Measurements from ENCODE around the gene DMXL1.

The DMXL1 gene

DNA sequence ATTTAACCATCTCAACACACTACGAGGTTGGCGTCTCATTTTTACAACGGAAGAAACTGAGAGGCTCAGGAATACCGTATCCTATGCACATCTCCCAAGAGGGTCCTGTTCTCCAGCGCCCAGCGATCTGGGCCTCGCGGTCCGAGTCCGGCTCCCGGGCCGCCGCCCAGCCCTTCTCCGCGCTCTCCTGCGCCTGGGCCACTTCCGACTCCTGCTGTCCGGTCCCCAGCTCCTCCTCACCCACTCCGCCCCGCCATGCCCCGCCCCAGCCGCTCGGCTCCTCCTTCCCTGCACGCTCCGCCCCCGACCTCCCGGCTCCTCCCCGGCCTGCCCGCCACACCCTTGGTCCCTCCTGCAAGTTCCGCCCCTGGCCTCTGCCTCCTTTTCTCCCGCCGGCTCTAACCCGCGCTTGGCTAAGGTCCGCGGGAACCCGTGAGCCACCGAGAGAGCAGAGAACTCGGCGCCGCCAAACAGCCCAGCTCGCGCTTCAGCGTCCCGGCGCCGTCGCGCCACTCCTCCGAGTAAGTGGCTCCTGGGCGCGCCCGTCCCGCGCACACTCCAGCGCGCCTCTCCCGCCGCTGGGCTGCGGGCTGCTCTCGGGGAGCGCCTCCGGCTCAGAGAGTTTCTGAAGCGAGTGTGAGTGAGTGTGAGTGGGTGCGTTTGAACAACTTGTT, 197.6 kb downstream of the DMXL1 start (continued):
- TF ChIP-seq, protein P1, sequence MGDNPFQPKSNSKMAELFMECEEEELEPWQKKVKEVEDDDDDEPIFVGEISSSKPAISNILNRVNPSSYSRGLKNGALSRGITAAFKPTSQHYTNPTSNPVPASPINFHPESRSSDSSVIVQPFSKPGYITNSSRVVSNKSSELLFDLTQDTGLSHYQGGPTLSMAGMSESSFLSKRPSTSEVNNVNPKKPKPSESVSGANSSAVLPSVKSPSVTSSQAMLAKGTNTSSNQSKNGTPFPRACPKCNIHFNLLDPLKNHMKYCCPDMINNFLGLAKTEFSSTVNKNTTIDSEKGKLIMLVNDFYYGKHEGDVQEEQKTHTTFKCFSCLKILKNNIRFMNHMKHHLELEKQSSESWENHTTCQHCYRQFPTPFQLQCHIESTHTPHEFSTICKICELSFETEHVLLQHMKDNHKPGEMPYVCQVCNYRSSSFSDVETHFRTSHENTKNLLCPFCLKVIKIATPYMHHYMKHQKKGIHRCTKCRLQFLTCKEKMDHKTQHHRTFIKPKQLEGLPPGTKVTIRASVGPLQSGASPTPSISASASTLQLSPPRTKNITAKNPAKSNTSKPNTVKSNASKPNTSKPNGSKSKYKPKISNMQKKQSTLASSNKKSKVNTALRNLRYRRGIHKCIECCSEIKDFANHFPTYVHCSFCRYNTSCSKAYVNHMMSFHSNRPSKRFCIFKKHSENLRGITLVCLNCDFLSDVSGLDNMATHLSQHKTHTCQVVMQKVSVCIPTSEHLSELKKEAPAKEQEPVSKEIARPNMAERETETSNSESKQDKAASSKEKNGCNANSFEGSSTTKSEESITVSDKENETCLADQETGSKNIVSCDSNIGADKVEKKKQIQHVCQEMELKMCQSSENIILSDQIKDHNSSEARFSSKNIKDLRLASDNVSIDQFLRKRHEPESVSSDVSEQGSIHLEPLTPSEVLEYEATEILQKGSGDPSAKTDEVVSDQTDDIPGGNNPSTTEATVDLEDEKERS (tag by site-specific recombination; IDR thresholded peaks at IDR 0.05) = no peak
- no peak for TF ChIP-seq ZNF837 (tag by site-specific recombination; IDR thresholded peaks at IDR 0.05)
- TF ChIP-seq, protein P2, sequence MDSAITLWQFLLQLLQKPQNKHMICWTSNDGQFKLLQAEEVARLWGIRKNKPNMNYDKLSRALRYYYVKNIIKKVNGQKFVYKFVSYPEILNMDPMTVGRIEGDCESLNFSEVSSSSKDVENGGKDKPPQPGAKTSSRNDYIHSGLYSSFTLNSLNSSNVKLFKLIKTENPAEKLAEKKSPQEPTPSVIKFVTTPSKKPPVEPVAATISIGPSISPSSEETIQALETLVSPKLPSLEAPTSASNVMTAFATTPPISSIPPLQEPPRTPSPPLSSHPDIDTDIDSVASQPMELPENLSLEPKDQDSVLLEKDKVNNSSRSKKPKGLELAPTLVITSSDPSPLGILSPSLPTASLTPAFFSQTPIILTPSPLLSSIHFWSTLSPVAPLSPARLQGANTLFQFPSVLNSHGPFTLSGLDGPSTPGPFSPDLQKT (IDR thresholded peaks at IDR 0.05; ENCODE audit: borderline replicate concordance, low read depth, low read length) = no peak; the same call in 1 of the 2 replicates
- TF ChIP-seq OVOL3 (tag by site-specific recombination; IDR thresholded peaks at IDR 0.05) = 0 out of 2 replicates have a peak, but pooled peaks have one; percentile 17
- TF ChIP-seq, protein P3, sequence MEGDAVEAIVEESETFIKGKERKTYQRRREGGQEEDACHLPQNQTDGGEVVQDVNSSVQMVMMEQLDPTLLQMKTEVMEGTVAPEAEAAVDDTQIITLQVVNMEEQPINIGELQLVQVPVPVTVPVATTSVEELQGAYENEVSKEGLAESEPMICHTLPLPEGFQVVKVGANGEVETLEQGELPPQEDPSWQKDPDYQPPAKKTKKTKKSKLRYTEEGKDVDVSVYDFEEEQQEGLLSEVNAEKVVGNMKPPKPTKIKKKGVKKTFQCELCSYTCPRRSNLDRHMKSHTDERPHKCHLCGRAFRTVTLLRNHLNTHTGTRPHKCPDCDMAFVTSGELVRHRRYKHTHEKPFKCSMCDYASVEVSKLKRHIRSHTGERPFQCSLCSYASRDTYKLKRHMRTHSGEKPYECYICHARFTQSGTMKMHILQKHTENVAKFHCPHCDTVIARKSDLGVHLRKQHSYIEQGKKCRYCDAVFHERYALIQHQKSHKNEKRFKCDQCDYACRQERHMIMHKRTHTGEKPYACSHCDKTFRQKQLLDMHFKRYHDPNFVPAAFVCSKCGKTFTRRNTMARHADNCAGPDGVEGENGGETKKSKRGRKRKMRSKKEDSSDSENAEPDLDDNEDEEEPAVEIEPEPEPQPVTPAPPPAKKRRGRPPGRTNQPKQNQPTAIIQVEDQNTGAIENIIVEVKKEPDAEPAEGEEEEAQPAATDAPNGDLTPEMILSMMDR (tag by site-specific recombination; IDR thresholded peaks at IDR 0.05) = peak; percentile 14; the same call in 1 of the 2 replicates
- TF ChIP-seq HOXC10 (CRISPR knock-in tag; IDR thresholded peaks at IDR 0.05) = peak; percentile 94; the same call in 1 of the 2 replicates
- no peak for TF ChIP-seq GLI4 (tag by site-specific recombination; IDR thresholded peaks at IDR 0.05)
- TF ChIP-seq ZNF292 (tag by site-specific recombination; IDR thresholded peaks at IDR 0.05; ENCODE audit: borderline replicate concordance, low read depth) = no peak
- TF ChIP-seq ZNF670 (tag by site-specific recombination; IDR thresholded peaks at IDR 0.05; ENCODE audit: low read depth) = no peak
- TF ChIP-seq GFI1B (tag by site-specific recombination; IDR thresholded peaks at IDR 0.05) = no peak
- peak; percentile 42; the same call in 1 of the 2 replicates for TF ChIP-seq ZBTB48 (tag by site-specific recombination; IDR thresholded peaks at IDR 0.05)
- TF ChIP-seq ZNF341 (tag by site-specific recombination; IDR thresholded peaks at IDR 0.05; ENCODE audit: low read depth) = no peak
- TF ChIP-seq ZNF274 (IDR thresholded peaks at IDR 0.05; ENCODE audit: low read length) = no peak
- no peak for TF ChIP-seq ZNF274 (tag by site-specific recombination; IDR thresholded peaks at IDR 0.05; ENCODE audit: borderline replicate concordance)
- TF ChIP-seq, protein P4, sequence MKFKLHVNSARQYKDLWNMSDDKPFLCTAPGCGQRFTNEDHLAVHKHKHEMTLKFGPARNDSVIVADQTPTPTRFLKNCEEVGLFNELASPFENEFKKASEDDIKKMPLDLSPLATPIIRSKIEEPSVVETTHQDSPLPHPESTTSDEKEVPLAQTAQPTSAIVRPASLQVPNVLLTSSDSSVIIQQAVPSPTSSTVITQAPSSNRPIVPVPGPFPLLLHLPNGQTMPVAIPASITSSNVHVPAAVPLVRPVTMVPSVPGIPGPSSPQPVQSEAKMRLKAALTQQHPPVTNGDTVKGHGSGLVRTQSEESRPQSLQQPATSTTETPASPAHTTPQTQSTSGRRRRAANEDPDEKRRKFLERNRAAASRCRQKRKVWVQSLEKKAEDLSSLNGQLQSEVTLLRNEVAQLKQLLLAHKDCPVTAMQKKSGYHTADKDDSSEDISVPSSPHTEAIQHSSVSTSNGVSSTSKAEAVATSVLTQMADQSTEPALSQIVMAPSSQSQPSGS (tag by site-specific recombination; IDR thresholded peaks at IDR 0.05; ENCODE audit: low read depth) = no peak
- no peak for TF ChIP-seq ZNF426 (tag by site-specific recombination; IDR thresholded peaks at IDR 0.05)
- no peak for TF ChIP-seq HOXD13 (CRISPR knock-in tag; IDR thresholded peaks at IDR 0.05; ENCODE audit: borderline replicate concordance)
- TF ChIP-seq ZNF558 (tag by site-specific recombination; IDR thresholded peaks at IDR 0.05) = no peak
- no peak for TF ChIP-seq ZSCAN16 (tag by site-specific recombination; IDR thresholded peaks at IDR 0.05)
- no peak for TF ChIP-seq ZNF514 (tag by site-specific recombination; IDR thresholded peaks at IDR 0.05)
- TF ChIP-seq ZNF433 (tag by site-specific recombination; IDR thresholded peaks at IDR 0.05; ENCODE audit: low read depth) = no peak
- no peak for TF ChIP-seq ZNF596 (tag by site-specific recombination; IDR thresholded peaks at IDR 0.05)
- peak; percentile 56 for TF ChIP-seq ZNF146 (tag by site-specific recombination; IDR thresholded peaks at IDR 0.05)
- TF ChIP-seq SP3 (tag by site-specific recombination; IDR thresholded peaks at IDR 0.05) = peak; percentile 99
- TF ChIP-seq ZNF157 (tag by site-specific recombination; IDR thresholded peaks at IDR 0.05) = no peak
- no peak for TF ChIP-seq TRIM28 (IDR thresholded peaks at IDR 0.05; ENCODE audit: borderline replicate concordance, low read length)
- TF ChIP-seq SETDB1 (IDR thresholded peaks at IDR 0.05; ENCODE audit: insufficient read length, low read length) = no peak

Measured in HEK293 (cell line).